Stimulated activated CD4-positive, alpha-beta T cell treated with anti-CD3 and anti-CD28 coated beads, Interleukin-15, amount 100 ng/mL, for 1 hour (primary cell): ENCODE data around the gene RPL3.
A peak's percentile ranks its signal among the peaks of the same experiment; 100 is the strongest.

ENCODE experiments used
- DNase-seq, 2 donors: peaks; one replicate each; pipeline ENCODE4 v3.0.0-alpha.2; 2020; ENCODE audit warnings: low read depth in 1 of 2, low spot score in 1 of 2

The RPL3 gene

GRCh38 chr22:39317775-39318506 is 1.5 kb downstream of the RPL3 start:
- DNase-seq, result no peak

DNA sequence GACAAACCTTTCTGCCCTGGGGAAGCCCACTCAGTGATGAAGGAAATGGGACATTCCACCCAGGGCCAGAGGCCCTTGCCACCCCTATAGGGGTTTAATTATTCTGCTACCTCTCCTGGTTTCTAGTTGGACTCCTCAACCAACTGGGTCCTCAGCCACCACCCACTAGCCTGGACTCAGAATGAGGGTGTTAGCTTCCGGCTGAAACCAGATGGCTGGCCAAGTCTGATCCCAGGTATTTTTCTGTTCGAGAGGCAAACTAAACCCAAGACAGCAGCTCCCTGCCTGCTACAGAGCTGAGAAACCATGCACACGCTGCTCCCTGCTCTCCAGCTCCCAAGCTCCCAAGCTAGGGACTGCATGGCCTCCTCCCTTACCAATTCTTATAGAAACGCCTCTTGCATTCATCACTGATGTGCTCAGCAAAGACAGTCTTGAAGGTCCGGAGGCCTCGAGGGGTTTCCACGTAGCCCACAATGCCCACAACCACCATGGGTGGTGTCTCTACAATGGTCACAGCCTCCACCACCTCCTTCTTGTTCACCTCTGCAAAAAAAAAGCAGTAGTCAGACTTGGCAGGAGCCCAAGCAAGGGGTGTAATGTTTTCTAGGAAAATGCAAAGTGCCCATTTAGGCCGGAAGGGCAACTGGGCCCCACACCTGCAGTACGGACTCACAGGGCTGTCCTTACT is 2.2 kb downstream of the RPL3 start:
- DNase-seq, result no peak

DNA sequence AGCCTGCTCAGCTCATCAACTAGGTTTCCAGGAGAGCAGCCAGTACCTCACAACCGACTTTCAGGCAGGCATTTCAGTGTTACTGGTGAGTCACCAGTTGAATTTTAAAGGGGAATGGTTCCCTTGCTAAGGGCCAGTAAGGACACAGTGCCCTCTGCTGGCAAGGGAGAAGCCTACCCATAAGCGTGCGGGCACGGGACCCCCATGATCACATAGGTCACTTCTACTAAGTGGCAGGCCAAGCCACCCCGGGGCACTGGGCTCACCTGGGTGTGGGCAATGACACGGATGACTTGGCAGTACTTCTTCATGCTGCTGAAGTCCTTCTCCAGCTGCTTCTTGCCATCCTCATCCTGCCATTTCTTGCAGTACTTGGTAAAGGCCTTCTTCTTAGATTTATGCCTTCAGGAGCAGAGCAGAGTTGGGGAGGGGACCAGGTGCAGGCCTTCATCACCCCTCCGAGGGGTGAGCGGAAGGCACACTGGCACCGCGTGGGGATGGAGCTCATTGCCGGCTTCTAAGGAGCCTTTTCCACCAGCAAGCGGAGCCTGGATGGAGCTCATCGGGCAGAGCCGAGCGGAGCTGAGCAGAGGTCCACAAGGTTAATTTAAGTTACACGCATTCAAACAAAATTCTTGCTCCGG is 2.9 kb downstream of the RPL3 start:
- peak; percentile 50 to 56 for DNase-seq

GRCh38 chr22:39315389-39315788 is 4.0 kb downstream of the RPL3 start:
- DNase-seq, result no peak

GRCh38 chr22:39314251-39314971 is 5.0 kb downstream of the RPL3 start:
- no peak for DNase-seq

- no peak for DNase-seq
These were observed 6.0 kb downstream of the RPL3 start for GRCh38 chr22:39313258-39314001.

- DNase-seq, result no peak
These were observed 7.0 kb downstream of the RPL3 start for GRCh38 chr22:39312410-39312809.

DNA sequence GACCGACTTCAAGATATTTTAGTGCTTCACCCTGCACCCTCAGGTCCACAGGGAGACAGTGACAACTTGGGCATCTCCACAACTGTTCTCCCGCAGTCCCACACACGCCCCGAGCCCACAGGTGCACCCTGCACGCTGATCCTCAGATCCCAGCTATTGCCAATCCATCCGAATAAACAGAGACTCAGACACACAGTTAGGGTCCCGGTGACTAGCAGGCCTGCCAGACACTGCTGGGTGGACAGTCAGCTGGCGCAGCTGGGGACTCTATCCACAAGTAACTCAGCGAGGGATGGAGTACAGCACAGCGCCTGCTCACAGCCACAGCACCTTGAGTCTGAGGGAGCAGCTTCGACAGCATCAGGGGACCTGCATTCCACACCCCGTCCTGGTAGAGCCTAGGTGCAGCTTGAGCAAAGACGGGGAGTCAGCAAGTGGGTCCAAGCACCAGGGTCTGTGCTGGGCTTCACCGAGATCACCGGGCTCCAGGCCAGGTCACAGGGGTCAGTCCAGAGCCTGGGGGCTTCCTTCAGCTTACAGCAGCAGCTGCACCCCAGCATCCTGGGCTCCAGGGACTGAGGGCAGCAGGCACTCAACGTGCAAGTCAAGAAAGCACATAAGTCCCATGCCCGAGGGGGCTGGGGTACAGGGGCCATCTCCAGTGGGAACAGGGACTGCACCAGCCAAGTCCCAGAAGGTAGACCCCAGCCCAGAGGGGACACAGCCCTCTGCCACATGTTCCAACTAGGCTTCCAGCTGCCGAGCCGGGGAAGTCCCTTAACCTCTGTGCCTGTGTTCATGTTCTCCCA is 7.6 kb downstream of the RPL3 start:
- DNase-seq, result no peak

DNA sequence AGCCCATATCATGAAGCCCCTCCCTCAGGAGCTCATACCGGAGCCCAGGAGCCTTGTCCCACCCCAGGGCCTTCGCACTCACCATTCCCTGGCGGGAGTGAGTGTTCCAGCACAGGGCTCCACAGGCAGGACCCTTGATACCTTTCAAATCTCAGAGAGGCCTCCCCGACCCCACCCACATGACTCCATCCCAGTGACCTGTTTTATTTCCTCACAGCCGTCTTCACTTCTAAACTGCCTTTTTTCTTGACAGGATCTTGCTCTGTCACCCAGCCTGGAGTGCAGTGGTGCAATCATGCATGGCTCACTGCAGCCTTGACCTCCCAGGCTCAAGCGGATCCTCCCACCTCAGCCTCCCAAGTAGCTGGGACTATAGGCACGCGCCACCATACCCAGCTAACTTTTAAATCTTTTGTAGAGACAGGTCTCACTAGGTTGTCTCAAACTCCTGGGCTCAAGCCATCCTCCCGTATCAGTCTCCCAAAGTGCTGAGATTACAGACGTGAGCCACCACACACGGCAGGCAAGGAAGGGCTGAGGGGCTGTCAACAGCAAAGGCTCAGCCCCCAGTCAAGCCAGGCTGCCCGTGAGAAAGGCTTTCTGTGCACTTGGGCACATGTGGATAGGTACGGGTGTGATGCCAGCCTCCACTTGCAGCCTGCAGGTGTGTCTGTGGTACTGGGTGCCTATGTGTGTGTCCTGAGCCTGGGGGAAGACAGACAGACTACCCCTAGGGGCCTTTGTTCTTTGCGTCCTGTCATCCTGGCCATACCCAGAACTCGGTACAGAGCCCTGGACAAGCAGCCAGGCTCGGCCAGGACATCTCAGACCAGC is 9.3 kb downstream of the RPL3 start:
- DNase-seq, result no peak

DNA sequence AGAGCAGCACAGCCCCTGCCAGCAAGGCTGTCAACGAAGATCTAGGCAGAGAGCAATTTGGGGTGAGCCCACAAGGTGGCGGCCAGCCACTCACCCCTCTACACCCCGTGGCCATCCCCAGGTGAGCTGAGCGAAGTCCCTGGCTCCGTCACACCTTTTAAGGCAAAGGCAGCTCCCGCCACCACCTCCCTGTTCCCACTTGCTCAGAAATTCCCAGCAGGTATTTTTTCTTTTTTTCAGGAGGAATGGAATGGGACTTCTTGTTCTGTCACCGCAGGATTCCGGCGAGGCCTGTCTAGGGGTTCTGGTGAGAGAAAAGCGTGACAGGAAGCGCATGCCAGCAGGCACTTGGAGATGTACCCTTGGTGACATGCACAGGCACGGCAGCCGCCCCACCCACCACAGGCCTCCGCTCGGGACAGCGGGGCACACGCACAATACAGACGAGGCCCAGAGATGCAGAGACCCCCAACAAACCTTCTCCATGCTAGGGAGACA is 10.0 kb downstream of the RPL3 start:
- DNase-seq, result no peak

GRCh38 chr22:39308614-39309363 is 10.6 kb downstream of the RPL3 start:
- DNase-seq, result no peak

- DNase-seq, result peak in 1 of 2 donors; percentile 24
These were observed 12.7 kb downstream of the RPL3 start for GRCh38 chr22:39306456-39307361.

GRCh38 chr22:39303892-39304671 is 15.3 kb downstream of the RPL3 start:
- no peak for DNase-seq

- DNase-seq, result no peak
These were observed 16.1 kb downstream of the RPL3 start for GRCh38 chr22:39303358-39303757.

DNA sequence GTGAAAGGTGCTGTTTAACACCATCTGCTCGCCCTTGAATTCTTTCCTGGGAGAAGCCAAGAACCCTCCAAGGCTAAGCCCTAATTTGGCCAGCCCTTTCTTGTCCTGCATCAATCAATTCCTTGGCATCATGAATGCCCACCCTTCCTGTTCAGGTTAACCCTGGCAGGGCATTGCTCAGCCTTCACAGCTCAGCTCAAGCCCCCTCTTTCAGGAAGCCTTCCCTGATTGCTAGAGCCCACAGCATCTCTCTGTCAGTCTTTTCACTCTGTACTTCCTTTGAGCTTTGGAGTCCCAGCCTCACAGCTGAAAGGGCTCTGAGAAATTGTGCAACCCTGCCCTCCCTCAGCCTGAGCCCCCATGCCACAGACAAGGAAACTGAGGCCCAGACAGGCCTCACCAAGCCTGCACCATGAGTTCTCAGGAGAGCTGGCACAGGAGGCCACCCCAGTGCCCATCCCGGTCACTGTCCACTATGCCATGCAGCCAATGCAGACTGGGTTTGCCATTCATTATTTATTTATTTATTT is 16.9 kb downstream of the RPL3 start:
- DNase-seq, result no peak

GRCh38 chr22:39301926-39302325 is 17.5 kb downstream of the RPL3 start:
- no peak for DNase-seq
